NK-92 treated with Interleukin-12 subunit alpha and Interleukin-12 subunit beta, amount 100 ng/mL, for 24 hours (cell line): ENCODE data around the gene TELO2.
A peak's percentile ranks its signal among the peaks of the same experiment; 100 is the strongest.

Experiments used
- DNase-seq: peaks from one replicate; lab custom pipeline; 2025; lab: John Stamatoyannopoulos, UW

Gene TELO2

GRCh38 chr16:1492923-1493745 lies at the start of gene TELO2:
TELO2 (plus strand) TSS chr16:1493360; CDS start chr16:1494282, 922 bp downstream.
- peak; percentile 76 for DNase-seq

GRCh38 chr16:1443403-1443973 lies 49.7 kb upstream of the TELO2 start:
- no peak for DNase-seq

GRCh38 chr16:1443980-1444729 lies 49.0 kb upstream of the TELO2 start, which contains the start of gene CCDC154:
CCDC154 (minus strand) TSS chr16:1444556; CDS start chr16:1444322, 234 bp downstream.
- DNase-seq: no peak

- no peak for DNase-seq
These were observed 48.2 kb upstream of the TELO2 start for GRCh38 chr16:1444730-1445517.

GRCh38 chr16:1445518-1446203 lies 47.5 kb upstream of the TELO2 start:
- no peak for DNase-seq

GRCh38 chr16:1446296-1447080 lies 46.7 kb upstream of the TELO2 start:
- no peak for DNase-seq

- no peak for DNase-seq
These were observed 45.2 kb upstream of the TELO2 start for GRCh38 chr16:1447965-1448364.

GRCh38 chr16:1448536-1449116 lies 44.5 kb upstream of the TELO2 start:
- DNase-seq: no peak

GRCh38 chr16:1449201-1449788 lies 43.9 kb upstream of the TELO2 start:
- no peak for DNase-seq

GRCh38 chr16:1450218-1450617 lies 42.9 kb upstream of the TELO2 start:
- DNase-seq: no peak

- no peak for DNase-seq
These were observed 42.3 kb upstream of the TELO2 start for GRCh38 chr16:1450841-1451240.

- no peak for DNase-seq
These were observed 41.3 kb upstream of the TELO2 start for GRCh38 chr16:1451702-1452392.

GRCh38 chr16:1452530-1452929 lies 40.6 kb upstream of the TELO2 start:
- DNase-seq: no peak

- no peak for DNase-seq
These were observed 39.8 kb upstream of the TELO2 start for GRCh38 chr16:1453316-1453715.

GRCh38 chr16:1454561-1454960 lies 38.6 kb upstream of the TELO2 start:
- DNase-seq: no peak

- DNase-seq: no peak
These were observed 37.7 kb upstream of the TELO2 start for GRCh38 chr16:1455190-1456171.

- no peak for DNase-seq
These were observed 36.2 kb upstream of the TELO2 start for GRCh38 chr16:1456951-1457350.
